ENCODE results near the gene STK39.

DNA sequence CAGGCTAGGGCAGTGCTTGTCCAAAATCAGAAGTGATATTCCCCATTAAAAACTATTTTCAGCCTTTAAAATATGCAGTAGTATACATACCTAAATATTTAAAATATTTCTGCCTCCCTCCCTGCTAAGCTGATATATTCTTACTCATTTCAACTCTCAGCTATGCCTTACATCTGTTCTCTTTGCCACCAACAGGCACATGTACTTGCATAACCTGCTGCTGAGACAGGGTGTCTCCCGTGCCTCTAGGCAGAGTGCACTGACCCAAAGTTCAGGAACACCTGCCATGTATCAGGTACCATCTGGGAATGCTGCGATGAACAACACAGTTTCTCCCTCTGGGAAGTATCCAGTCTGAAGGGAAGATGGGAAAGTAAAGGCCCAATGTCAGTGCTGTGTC lies 91.7 kb downstream of the STK39 start:
- TF ChIP-seq CTCF (IDR thresholded peaks at IDR 0.05) = no peak
- no peak for TF ChIP-seq EP300 (IDR thresholded peaks at IDR 0.05)
- TF ChIP-seq POLR2AphosphoS5 (IDR thresholded peaks at IDR 0.05) = no peak
- TF ChIP-seq POLR2A (IDR thresholded peaks at IDR 0.05) = no peak
